SKM-1 (cell line): ENCODE results near the gene ITGA3.
A peak's percentile ranks its signal among the peaks of the same experiment; 100 is the strongest.

Experiments used
- DNase-seq: peaks from one replicate; lab custom pipeline; 2025; ENCODE audit not compliant: unreplicated experiment; lab: John Stamatoyannopoulos, UW

Gene ITGA3

GRCh38 chr17:50107790-50108414 is 52.0 kb downstream of the ITGA3 start:
- no peak for DNase-seq

DNA sequence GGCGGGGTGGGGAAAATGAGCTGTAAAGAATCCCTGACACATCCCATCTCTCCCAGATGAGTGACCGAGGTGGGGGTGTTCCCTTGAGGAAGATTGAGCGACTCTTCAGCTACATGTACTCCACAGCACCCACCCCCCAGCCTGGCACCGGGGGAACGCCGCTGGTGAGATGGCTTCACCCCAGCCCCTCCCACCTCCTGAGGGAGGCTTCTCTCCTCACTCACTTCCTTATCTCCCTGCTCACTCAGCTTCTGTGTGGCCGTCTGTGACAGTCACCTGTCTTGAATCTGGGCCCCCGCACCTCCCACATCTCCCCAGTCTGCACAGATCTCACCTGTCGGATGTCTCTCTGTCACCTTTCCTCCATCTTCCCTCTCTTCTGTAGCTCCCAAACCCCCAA is 52.6 kb downstream of the ITGA3 start:
- no peak for DNase-seq

GRCh38 chr17:50109207-50109606 is 53.3 kb downstream of the ITGA3 start:
- DNase-seq, result no peak

- no peak for DNase-seq
Measured at GRCh38 chr17:50109785-50110184, 53.9 kb downstream of the ITGA3 start.

DNA sequence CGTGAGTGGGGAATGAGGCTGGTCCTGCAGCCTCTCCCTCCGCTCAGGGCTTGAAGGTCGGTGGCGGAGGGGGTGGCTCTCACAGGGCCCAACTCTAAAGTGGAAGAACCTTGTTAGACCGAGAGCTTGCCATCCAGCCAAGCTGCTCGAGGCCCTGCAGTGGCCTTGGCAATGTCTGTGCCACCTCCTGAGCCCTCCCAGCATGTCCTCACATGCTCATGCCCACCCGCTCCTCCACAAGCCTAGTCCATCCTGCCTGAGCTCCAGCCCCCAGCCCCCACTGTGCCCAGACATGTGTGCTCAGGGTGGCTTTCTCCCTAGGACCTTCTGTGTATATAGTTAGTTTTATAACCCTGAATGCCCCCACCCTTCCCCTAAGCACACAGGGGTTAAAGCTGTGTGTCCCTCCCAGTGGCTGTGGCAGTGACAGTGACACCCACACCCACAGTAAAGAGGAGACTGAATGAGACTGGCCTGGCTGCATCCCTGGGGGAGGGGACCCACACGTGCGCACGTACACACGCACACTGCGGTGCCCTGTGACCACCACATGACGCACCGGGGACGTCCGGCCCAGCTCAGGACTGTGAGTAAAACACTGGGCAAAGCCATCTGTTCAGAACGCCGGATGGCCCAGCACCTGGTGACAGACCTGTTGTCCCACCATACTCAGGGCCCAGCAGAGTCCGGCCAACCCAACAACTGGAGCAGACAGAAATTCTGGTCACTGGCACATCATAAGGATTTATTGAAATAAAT is 54.9 kb downstream of the ITGA3 start:
- no peak for DNase-seq

DNA sequence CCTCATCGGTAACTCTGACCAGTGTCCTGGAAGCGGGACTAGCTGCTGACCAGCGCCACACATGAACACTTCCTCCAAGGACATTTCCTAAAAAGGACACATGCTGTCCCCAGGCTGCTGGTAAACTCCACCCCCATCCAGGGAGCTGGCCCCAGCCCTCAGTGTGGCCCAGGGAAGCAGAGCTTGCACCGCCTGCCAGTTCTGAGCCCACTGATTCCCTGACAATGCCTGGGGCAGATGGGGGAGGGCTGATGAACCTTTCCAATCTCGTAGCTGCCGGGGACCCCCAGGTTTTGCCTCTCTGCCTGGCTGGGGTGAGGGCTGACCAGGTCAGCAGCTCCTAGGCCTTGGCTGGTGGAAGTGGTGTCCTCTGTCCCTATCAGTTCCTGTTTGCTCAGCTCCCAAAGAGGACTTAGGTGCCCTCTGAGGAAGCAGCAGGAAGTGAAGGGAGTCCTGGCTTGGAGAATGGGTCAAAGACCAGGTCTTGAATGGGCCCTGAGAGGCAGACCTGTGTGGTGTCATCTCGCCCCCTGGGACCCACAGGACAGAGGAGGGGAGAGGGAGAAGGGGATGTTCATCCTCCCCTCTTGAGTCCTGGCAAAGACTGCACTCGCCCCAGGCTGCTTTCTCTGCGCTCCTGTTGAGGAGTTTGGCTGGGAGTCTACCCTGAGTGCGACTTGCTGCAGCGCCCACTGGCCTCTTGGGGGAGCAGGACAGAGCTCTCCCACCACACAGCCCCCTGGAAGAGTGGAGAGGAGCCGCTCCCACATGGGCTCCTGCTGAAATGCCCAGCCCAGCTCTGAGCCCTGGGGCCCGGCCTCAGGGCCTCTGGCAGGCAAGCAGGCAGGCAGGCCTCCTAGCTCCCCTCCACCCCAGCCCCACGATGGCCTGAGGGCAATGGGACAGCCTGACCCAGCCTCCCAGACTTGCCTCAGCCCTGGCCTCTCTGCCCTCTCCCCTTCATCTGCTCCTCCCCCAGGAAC is 56.1 kb downstream of the ITGA3 start:
- DNase-seq, result no peak

GRCh38 chr17:50112694-50113093 is 56.8 kb downstream of the ITGA3 start:
- no peak for DNase-seq

GRCh38 chr17:50113624-50114320 is 57.9 kb downstream of the ITGA3 start:
- no peak for DNase-seq

DNA sequence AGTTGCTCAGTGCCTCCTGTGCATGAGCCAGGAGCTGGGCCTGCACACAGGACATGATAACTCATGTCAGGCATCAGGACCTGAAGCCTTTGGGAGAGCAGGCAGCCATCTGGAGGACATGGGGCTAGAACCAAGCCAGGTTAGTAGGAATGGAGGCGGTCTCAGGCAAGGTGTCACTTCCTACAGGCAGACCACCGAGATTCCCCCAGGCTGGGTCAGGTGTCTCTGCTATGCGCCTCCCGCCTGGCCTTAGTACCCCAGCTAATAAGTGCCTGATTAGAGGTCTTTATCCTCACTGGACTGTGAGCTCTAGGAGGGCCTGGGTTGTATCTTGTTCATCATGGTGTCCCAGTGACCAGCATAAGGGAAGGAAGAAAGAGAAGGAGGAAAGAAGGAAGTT is 58.5 kb downstream of the ITGA3 start:
- DNase-seq, result no peak

- peak; percentile 60 for DNase-seq
Measured at GRCh38 chr17:50114849-50115357, 59.0 kb downstream of the ITGA3 start.

- DNase-seq, result no peak
Measured at GRCh38 chr17:50115756-50116155, 59.8 kb downstream of the ITGA3 start.

DNA sequence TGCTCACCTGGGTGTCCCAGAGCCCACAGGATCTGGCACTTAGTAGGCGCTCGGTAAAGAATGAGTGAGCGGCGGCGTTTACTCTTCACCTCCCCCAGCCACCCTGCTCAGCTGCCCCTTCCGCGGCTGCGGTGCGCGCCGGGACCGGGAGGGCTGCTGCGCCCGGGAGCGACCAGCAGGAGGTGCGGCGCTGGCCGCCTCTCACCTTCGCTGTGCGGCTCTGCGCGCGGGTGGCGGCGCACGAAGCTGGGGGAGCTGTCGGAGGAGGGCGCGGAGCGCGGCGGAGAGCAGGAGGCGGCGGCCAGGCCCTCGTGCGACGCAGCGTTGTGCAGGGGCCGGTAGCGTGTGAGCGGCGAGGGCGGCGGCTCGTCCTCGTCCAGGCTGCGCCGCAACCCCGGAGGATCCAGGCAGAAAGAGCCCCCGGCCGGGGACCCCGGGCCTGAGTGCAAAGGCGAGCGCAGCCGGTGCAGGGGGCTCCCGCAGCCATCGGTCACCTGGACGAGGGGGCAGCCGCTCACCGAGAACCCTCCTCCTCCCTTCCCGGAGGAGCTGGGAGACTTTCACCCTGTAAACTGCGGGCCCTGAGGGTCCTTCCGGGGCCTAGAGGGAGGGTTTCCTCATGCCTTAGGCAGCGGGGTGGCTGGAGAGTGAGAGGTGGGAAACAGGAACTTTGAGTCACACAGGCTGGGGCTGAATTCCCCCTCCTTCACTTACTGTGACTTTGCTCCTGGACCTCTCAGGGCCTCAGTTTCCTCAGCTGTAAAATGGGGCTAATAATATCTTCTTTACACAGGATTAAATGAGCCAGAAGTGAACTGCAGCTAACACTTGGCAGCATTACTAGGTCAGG is 61.5 kb downstream of the ITGA3 start:
- DNase-seq, result no peak

GRCh38 chr17:50118076-50118827 is 62.3 kb downstream of the ITGA3 start:
- no peak for DNase-seq

- no peak for DNase-seq
Measured at GRCh38 chr17:50118828-50119218, 62.9 kb downstream of the ITGA3 start.

GRCh38 chr17:50120475-50121253 is 64.8 kb downstream of the ITGA3 start:
- DNase-seq, result no peak

DNA sequence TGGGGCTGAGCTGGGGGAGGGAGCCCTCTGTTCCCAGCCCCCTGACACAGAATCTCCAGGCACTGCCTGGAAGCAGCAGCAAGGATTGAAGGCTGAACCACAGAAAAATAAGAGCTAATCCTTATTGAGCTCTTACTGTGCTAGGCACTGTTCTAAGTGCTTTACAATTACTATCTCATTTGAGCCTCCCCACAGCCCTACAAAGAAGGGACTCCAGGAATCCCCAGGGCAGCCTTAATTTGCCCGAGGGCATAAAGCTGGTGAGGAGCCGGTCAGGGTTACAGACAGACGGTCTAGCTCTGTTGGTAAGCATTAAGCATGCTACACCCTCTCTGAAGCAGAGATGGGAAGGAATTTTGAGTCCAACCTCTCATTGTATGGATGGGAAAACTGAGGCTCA is 67.0 kb downstream of the ITGA3 start:
- DNase-seq, result no peak

GRCh38 chr17:50123649-50124349 is 67.9 kb downstream of the ITGA3 start:
- DNase-seq, result no peak
